Activated CD4-positive, alpha-beta T cell treated with anti-CD3 and anti-CD28 coated beads, Interleukin-2, Interleukin-6, amounts not matched to agents 100 ng/mL and 50 ng/mL, durations not matched to agents 16 hours and 8 hours (primary cell): ENCODE measurements around the gene CYTH1.

Experiments
- DNase-seq: peaks from one replicate; pipeline ENCODE4 v3.0.0-alpha.2; 2020

The CYTH1 gene

DNA sequence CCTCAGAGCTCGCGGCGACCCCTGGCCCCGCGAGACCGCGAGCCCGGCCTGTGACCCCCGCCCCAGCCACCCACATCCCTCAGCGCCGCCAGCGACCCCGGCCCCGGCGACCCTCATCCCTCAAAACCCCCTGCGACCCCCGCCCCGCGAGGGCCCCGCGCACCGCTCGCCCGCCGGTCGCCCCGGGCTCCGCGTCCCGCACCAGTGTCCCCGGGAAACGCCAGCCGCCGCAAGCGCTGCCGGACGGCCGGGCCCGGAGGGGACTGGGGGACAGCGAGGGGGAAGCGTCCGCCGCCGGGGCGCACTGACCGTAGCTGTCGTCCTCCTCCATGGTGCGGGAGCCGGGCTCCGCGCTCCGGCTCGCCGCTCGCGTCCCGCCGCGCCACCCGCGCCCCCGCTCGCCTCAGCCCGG is at the start of gene CYTH1:
TSS of gene CYTH1 (minus strand) at position 381 of the 412 bp plus-strand sequence. CDS start at position 331, 50 bp downstream.
- DNase-seq, result no peak

GRCh38 chr17:78829477-78829876 is 47.4 kb upstream of the CYTH1 start:
- no peak for DNase-seq

- DNase-seq, result peak; percentile 16
Observed at GRCh38 chr17:78828470-78829185, 46.6 kb upstream of the CYTH1 start.

- no peak for DNase-seq
Observed at GRCh38 chr17:78826836-78827509, 44.9 kb upstream of the CYTH1 start.

DNA sequence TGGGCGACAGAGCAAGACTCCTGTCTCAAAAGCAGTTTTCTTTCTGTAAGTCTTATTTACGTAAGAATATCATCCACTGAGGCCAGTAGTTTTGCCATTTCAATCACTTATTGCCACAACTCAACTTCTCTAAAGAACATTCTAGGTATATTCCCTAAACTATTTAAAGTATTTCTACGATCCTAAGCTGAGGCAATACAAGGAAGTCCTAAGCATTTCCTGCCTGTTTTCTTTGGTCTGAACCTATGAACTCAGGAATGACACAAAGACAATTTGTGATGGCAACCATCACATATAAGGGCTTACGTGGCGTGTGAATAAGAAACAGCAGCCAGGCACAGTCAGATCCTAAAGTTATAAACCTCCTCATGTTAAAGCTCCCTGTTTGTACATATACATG is 44.3 kb upstream of the CYTH1 start:
- DNase-seq, result no peak

DNA sequence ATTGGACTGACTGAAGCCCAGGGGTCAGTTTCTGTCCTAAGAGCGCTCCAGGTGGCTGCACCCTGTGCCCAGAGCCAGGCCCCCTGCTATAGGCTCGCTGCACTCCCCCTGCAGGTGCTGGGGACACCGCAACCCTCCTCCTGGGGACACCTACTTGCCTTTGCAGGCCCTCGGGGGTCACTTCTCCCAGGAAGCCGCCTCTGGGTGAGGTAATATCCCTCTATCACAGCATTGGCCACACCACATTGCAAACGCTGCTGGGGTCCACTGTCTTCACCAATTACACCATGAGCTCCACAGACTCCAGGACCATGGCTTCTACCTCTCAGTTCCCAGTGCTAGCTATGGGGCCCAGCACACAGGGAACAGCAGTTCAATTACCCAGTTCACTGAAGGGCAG is 43.6 kb upstream of the CYTH1 start:
- DNase-seq, result no peak

GRCh38 chr17:78824240-78824639 is 42.2 kb upstream of the CYTH1 start:
- no peak for DNase-seq

GRCh38 chr17:78823282-78824046 is 41.4 kb upstream of the CYTH1 start:
- no peak for DNase-seq

DNA sequence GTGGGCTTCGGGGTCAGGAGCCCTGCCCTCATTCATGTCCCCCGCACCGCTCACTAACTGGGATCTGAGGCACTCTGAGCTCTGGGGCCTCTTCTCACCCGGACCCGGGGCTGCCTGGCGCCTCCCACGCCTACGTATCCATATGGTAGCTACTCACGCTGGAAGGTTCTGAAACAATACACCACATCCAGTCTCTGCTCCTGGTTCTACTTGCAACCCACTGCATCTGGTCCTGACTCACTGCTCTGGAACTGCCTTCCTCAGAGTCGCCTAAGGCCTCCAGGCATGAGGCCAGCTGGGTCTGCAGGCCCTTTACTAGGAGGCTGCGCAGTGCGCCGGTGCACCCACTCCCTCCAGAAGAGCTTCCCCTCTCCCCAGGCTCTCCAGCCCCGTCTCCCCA is 40.5 kb upstream of the CYTH1 start:
- DNase-seq, result no peak

GRCh38 chr17:78821961-78822360 is 39.9 kb upstream of the CYTH1 start:
- DNase-seq, result no peak

DNA sequence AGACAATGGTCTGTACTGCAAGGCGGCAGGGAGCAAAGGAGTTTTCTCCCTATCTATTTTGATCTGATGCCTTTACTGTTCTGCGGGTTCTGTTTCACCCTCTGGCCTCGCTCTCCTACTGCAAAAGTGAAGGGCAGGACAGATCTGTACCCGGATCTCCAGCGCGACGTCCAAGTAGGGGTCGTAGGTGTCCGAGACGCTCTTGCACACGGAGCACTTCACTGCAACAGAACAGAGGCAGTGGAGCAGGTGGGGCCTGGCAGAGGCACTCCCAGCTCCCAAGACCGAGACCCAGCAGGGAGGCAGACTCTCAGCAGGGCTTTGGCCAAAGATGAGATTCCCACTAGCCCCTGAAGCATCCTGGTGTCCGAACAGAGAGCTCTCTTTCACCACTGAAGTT is 38.8 kb upstream of the CYTH1 start:
- DNase-seq, result no peak

DNA sequence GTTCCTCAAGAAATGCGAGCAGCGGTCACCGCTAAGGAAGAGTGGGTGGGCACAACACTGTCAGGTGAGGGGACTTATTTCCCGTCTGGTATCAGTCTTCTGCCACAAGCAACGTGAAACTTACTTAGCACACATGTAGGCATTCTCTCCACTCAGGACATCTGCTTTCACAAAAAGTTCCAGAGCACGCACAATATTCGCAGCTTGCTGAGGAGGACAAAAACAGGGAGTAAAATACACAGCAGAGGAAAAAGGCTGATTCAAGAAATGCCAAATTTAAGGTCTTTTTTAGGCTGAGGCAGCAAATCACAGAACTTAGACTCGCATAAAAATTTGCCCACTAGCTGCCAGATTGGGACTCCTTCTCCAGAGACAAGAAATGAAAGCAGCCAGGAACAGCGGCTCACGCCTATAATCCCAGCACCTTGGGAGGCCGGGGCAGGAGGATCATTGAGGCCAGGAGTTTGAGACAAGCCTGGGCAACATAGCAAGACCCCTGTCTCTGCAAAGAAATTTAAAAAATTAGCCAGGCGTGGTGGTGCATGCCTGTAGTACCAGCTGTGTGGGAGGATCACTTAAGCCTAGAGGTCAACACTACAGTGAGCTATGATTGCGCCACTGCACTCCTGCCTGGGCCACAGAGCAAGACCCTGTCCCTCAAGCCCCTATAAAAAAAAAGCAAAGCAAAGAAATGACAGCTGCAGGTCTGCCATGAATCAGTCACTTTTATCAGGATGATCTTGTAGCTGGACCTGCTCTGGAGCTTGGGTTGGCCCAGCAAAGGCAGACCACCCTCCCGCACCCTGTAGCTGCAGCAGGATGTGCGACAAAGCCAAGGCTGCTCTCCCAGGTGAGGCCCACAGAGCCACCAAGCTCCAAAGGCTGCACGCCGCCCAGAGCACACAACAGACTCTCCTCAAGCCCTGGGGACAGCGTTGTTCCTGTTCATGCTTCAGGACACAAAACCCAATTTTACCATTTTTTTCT is 38.0 kb upstream of the CYTH1 start:
- no peak for DNase-seq

DNA sequence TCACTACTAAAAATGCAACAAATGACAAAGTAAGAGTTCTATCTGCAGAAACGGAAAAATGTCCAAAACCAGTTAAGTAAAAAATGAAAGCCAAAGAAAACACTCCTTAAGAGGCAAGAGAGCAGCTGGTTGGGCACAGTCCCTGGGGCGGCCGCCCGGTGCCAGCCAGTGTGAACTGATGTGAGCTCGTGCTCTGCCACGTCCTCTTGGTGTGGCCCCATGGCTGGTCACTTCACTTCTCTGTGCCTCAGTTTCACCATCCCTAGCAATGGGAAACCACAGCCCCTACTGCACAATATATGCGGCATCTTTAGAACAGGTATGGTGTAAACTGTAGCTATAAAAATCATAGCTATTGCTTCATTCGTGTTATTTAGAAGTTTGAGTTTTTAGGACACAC is 37.3 kb upstream of the CYTH1 start:
- no peak for DNase-seq

GRCh38 chr17:78818932-78819331 is 36.9 kb upstream of the CYTH1 start:
- peak; percentile 66 for DNase-seq

- DNase-seq, result no peak
Observed at GRCh38 chr17:78818152-78818846, 36.2 kb upstream of the CYTH1 start.

GRCh38 chr17:78817123-78817522 is 35.0 kb upstream of the CYTH1 start:
- peak; percentile 90 for DNase-seq

DNA sequence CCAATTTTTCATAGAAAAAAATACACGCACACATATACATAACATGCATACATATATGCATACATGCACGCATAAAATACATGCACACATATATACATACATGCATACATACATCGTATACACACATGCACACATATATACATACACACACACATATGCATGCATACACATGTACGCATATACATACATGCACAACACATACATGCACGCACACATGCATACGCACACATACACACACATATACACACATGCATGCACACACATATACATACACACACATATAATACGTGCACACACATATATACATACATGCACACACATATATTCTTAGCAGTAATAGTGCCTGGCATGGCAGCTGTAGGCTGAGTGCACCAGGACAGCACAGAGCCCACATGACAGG is 33.6 kb upstream of the CYTH1 start:
- DNase-seq, result no peak

- no peak for DNase-seq
Observed at GRCh38 chr17:78812855-78813254, 30.8 kb upstream of the CYTH1 start.

GRCh38 chr17:78808163-78808562 is 26.1 kb upstream of the CYTH1 start:
- no peak for DNase-seq

DNA sequence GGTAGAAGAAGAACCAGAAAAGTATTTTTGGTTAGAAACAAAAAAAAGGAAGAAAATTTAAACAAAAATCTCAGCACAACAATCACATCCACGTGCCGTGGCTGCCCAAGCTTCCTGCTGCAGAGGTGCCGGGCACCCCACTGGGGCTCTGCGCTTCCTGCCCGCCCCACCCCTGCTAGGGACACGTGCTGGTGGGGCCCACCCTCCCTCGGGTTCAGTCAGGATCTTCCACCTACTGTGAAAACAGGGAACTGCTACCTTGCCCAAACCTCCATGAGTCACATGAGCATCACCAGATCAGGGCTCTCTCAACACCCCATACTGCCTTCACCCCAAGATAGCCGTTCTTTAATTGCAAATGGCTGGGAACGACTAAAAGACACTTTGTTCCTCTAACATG is 24.4 kb upstream of the CYTH1 start:
- no peak for DNase-seq

GRCh38 chr17:78805301-78805700 is 23.2 kb upstream of the CYTH1 start:
- DNase-seq, result peak; percentile 90

- peak; percentile 71 for DNase-seq
Observed at GRCh38 chr17:78804777-78805176, 22.7 kb upstream of the CYTH1 start.
